Upper lobe of left lung (tissue), 6 donors: Measurements from ENCODE around the gene IFITM2. TPM values are rescaled to one million over a fixed set of nuclear protein-coding genes. Genes with fewer than 3 reads are reported as not detected.

Source experiments
- ATAC-seq, 2 donors: fragments of 200-7000 bp; cut with Tn5 transposase; one replicate each; pipeline ENCODE4 v1.9.1; 2022; ENCODE audit warnings: mild to moderate bottlenecking in 2 of 2, moderate library complexity in 2 of 2; ENCODE audit not compliant: low FRiP score in 2 of 2
- DNase-seq, 2 donors: peaks; one replicate each; pipeline ENCODE4 v3.0.0-alpha.2; 2019 to 2020
- H3K27ac ChIP-seq, 4 donors: fragments of 200-600 bp; sonication (generic); one replicate each; pipeline ENCODE4 v1.5.1; 2016 to 2019
- H3K27me3 ChIP-seq, 4 donors: fragments of 200-600 bp; sonication (generic); one replicate each; pipeline ENCODE4 v1.5.1; 2017 to 2019
- H3K36me3 ChIP-seq, 4 donors: fragments of 200-600 bp; sonication (generic); one replicate each; pipeline ENCODE4 v1.5.1; 2016 to 2019
- H3K4me1 ChIP-seq, 4 donors: fragments of 200-600 bp; sonication (generic); one replicate each; pipeline ENCODE4 v1.5.1; 2018 to 2019
- H3K4me3 ChIP-seq, 4 donors: fragments of 200-600 bp; sonication (generic); one replicate each; pipeline ENCODE4 v1.5.1; 2017 to 2019; ENCODE audit warnings: mild to moderate bottlenecking in 2 of 4, moderate library complexity in 1 of 4
- H3K9me3 ChIP-seq, 4 donors: fragments of 200-600 bp; sonication (generic); one replicate each; pipeline ENCODE4 v1.5.1; 2018 to 2019
- EP300 ChIP-seq, 4 donors: sonication (generic); formaldehyde crosslinking; IDR thresholded peaks; one replicate each; pipeline ENCODE4 v1.5.1; 2017; ENCODE audit warnings: antibody characterized with exemption in 4 of 4, control low read depth in 2 of 4
- POLR2A ChIP-seq, 4 donors: fragments of 450-650 bp; IDR thresholded peaks; one replicate each; pipeline ENCODE4 v1.5.1; 2016 to 2017; ENCODE audit warnings: antibody characterized with exemption in 4 of 4, mild to moderate bottlenecking in 2 of 4
- POLR2AphosphoS5 ChIP-seq, 2 donors: sonication (generic); formaldehyde crosslinking; IDR thresholded peaks; one replicate each; pipeline ENCODE4 v1.5.1; 2017; ENCODE audit warnings: antibody characterized with exemption in 2 of 2
- WGBS, 2 donors: methylation state at CpG; one replicate each; pipeline ENCODE4 v1.1.5; 2017 to 2018; 5-methylcytosine and 5-hydroxymethylcytosine counted together
- total RNA-seq, 6 donors: library from RNA; depleted of rRNA in 4 of 6; stranded (reverse); fragments of >200 nt in 4 of 6; gene quantifications; one replicate each; pipeline versions ENCODE4 v1.1.0 to v1.2.1, GENCODE V29; 2016 to 2021
- TF ChIP-seq, protein P1 (sequence below), 6 experiments: fragments of 450-650 bp in 4 of 6; fragments of 200-600 bp in 2 of 6; sonication (generic) in 2 of 6; IDR thresholded peaks; one replicate each; pipeline ENCODE4 v1.5.1; 2016 to 2019; ENCODE audit warnings: antibody characterized with exemption in 6 of 6
- donor health status: DM: no; HTN: no; CAD: no; lungs with moderate emphysema.
- donor health status: DM: no; HTN: yes; CAD: no; lungs with severe emphysema.

The IFITM2 gene
- total RNA-seq, 6 donors from 2014 or later, result 113 to 704 (median 271) TPM

DNA sequence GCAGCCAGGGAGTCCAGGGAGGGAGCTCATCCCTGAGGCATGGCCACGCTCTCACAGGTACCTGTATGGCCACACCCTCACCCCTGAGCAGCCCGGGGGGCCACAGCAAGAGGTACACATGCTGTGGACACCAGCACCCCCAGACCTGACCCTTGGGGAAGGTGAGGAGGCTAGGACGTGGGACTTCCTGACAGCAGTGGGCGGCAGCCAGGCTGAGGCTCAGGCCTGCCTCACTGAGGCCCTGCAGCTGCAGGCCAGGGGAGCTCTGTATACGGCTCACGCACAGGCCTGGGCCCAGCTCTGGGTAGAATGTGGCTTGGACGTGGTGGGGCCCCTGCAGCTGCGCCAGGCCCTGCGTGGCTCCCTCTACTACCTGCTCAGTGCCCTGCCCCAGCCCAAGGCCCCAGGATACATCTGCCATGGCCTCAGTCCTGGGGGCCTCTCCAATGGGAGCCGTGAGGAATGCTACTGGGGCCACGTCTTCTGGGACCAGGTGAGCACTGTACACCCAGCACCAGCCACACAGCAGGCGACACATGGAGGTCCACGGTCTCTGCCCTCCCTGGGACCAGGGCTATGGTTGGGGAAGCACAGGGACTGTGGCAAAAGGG is 16.9 kb upstream of the IFITM2 start:
- Histone ChIP-seq H3K9me3 (no peaks in the 10 kb centered on the region), H3K4me3 (no peak overlapping the region), H3K27me3 (no peaks in the 10 kb centered on the region), H3K36me3 (peaks cover 0 to 33% (median 17%) of the 10 kb centered on the region in 4 donors), H3K27ac (peak overlapping the region in 1 of 4 donors; percentile 81), H3K4me1 (peaks cover 14 to 25% (median 21%) of the 10 kb centered on the region in 4 donors)
- DNase-seq (peak in 1 of 2 donors; percentile 67), ATAC-seq (no peak)
- TF ChIP-seq EP300 (IDR thresholded peaks at IDR 0.05) (no peak), POLR2AphosphoS5 (IDR thresholded peaks at IDR 0.05) (no peak), POLR2A (IDR thresholded peaks at IDR 0.05) (no peak)
- TF ChIP-seq, protein P1, sequence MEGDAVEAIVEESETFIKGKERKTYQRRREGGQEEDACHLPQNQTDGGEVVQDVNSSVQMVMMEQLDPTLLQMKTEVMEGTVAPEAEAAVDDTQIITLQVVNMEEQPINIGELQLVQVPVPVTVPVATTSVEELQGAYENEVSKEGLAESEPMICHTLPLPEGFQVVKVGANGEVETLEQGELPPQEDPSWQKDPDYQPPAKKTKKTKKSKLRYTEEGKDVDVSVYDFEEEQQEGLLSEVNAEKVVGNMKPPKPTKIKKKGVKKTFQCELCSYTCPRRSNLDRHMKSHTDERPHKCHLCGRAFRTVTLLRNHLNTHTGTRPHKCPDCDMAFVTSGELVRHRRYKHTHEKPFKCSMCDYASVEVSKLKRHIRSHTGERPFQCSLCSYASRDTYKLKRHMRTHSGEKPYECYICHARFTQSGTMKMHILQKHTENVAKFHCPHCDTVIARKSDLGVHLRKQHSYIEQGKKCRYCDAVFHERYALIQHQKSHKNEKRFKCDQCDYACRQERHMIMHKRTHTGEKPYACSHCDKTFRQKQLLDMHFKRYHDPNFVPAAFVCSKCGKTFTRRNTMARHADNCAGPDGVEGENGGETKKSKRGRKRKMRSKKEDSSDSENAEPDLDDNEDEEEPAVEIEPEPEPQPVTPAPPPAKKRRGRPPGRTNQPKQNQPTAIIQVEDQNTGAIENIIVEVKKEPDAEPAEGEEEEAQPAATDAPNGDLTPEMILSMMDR (IDR thresholded peaks at IDR 0.05), result no peak
- WGBS, 2 donors, result 89% methylated on average over 13 of the region's 13 CpGs; no CpG with 5 or more reads in 1 of the 2 donors

DNA sequence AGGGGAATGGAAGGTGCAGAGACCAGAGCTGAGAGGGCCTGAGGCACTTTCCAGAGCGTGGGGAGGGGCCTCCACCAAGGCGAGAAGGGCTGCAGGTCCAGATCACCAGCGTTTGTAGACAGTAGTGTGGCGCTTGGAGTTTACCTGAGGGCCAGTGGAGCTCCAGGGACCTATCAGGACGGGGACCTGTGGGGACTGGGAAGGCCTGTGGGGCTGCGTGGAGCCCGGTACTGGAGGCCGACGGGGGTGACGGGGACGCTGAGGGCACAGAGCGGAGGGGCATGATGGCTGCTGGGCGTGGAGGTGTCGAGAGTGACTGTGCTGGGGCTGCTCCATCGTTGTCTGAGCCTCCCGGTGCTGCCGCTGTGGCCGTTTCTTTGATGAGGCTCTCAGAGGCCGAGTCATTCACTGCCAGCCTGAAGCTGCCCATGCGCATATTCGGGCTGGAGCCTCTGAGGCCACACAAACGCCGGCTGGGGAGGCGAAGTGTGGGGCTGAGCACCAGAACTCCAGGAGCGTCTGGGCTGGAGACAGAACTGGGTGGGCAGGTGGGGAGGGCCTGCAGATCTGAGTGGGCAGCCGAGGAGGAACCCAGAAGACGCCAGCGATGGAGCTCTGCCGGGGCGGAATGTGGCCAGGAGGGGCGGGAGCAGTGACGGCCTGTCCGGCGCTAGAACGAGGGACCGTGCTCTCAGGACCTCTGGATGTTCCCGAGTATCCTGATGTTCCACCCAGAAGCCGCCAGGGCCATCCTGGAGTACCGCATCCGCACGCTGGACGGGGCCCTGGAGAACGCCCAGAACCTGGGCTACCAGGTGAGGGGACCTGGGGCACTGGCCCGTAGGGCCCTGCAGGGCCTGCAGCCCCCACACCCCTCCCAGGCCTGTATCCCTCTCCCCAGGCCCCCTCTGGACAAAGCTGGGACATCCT is 16.1 kb upstream of the IFITM2 start:
- peak in 1 of 2 donors; percentile 76 for DNase-seq
- Histone ChIP-seq H3K4me3 (no peak overlapping the region), H3K27me3 (no peaks in the 10 kb centered on the region), H3K9me3 (no peaks in the 10 kb centered on the region), H3K36me3 (peaks cover 0 to 33% (median 17%) of the 10 kb centered on the region in 4 donors), H3K4me1 (peaks cover 14 to 25% (median 21%) of the 10 kb centered on the region in 4 donors), H3K27ac (no peak overlapping the region)
- 93% methylated on average over 30 to 41 of the region's 44 CpGs for WGBS, 2 donors
- TF ChIP-seq POLR2AphosphoS5 (IDR thresholded peaks at IDR 0.05) (no peak), POLR2A (IDR thresholded peaks at IDR 0.05) (no peak), EP300 (IDR thresholded peaks at IDR 0.05) (no peak)
- TF ChIP-seq, protein P1 (IDR thresholded peaks at IDR 0.05), result no peak
- ATAC-seq, result no peak

DNA sequence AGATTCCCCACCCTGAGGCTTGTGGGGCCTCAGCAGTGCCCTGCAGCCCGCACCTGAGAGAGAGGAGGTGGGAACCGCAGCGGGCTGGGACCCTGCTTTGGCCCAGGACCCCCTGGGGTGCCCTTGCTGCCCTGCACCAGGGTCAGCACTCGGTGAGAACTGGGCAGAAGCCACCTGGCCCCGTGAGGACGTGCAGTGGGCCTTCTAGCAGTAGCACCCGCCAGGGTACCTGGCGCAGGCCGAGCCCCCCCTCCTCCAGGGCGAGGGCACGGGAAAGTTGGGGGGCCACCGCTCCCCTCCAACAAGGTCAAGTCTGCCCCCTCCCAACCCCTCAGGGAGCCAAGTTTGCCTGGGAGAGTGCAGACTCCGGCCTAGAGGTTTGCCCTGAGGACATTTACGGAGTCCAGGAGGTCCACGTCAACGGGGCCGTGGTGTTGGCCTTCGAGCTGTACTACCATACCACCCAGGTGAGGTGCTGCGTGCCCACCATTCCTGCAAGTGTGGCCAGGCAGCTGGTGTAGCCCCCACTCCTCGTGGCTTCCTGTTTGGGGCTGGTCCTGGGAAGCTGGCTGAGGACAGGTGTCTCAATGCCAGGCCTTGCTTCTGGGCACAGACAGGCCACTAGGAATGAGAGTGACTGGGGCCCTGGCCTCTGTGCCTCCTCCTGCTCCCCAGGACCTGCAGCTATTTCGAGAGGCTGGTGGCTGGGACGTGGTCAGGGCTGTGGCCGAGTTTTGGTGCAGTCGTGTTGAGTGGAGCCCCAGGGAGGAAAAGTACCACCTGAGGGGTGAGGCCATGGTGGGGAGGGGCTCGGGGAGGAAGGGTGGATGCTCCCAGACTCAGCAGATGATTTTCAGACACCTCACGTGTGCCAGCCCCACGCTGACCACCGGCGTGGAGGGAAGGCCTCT is 15.2 kb upstream of the IFITM2 start:
- H3K9me3 ChIP-seq, result no peaks in the 10 kb centered on the region
- H3K27me3 ChIP-seq, result no peaks in the 10 kb centered on the region
- H3K36me3 ChIP-seq, result peaks cover 0 to 33% (median 17%) of the 10 kb centered on the region in 4 donors
- WGBS, 2 donors, result 92 to 94% methylated on average over 4 to 22 of the region's 29 CpGs
- peaks cover 14 to 29% (median 19%) of the 10 kb centered on the region in 4 donors for H3K4me1 ChIP-seq
- ATAC-seq, result no peak
- peak in 1 of 2 donors; percentile 74 for DNase-seq
- H3K4me3 ChIP-seq, result no peak overlapping the region
- no peak overlapping the region for H3K27ac ChIP-seq
- TF ChIP-seq EP300 (IDR thresholded peaks at IDR 0.05) (no peak), POLR2AphosphoS5 (IDR thresholded peaks at IDR 0.05) (no peak), POLR2A (IDR thresholded peaks at IDR 0.05) (no peak)
- TF ChIP-seq, protein P1 (IDR thresholded peaks at IDR 0.05), result no peak

DNA sequence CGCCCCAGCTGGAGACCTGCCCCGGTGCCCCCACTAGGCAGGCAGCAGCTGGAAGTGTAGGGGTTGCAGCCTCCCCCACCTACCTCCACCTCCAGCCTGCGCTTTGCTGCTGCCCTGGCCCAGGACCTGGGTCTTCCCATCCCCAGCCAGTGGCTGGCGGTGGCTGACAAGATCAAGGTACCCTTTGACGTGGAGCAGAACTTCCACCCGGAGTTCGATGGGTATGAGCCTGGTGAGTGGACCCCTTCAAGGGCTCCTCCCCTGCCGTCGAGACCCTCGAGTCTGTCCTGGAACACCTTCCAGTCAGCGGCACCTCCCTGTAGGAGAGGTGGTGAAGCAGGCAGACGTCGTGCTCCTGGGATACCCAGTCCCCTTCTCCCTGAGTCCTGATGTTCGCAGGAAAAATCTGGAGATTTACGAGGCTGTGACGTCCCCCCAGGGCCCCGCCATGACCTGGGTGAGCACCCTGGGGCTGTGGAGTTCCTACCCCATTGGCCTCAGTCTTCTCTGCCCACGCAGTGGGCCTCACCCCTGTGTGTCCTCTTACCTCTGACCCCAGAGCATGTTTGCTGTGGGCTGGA is 14.3 kb upstream of the IFITM2 start:
- Histone ChIP-seq H3K4me3 (no peak overlapping the region), H3K4me1 (peaks cover 11 to 30% (median 14%) of the 10 kb centered on the region in 4 donors), H3K36me3 (peaks cover 0 to 33% (median 17%) of the 10 kb centered on the region in 4 donors), H3K9me3 (no peaks in the 10 kb centered on the region), H3K27me3 (no peaks in the 10 kb centered on the region), H3K27ac (no peak overlapping the region)
- WGBS, 2 donors, result 92 to 93% methylated on average over 8 to 16 of the region's 18 CpGs
- DNase-seq (peak in 1 of 2 donors; percentile 47), ATAC-seq (no peak)
- TF ChIP-seq POLR2AphosphoS5 (IDR thresholded peaks at IDR 0.05) (no peak), POLR2A (IDR thresholded peaks at IDR 0.05) (no peak), EP300 (IDR thresholded peaks at IDR 0.05) (no peak)
- TF ChIP-seq, protein P1 (IDR thresholded peaks at IDR 0.05), result no peak
